GM10266 (cell line): ENCODE measurements around the gene IL4R.
A peak's percentile ranks its signal among the peaks of the same experiment; 100 is the strongest.
"Not testable (repeated sequence)": the region's sequence is repeated elsewhere in the genome, so short reads cannot be mapped to it uniquely, and the experiment has no call there.

Source experiments
- DNase-seq: peaks from one replicate; pipeline ENCODE4 v3.0.0; 2012; ENCODE audit errors: extremely low spot score
- TF ChIP-seq, protein P1 (sequence below): IDR thresholded peaks from 2 replicates; pipeline ENCODE4 v1.5.1; 2012; ENCODE audit warnings: mild to moderate bottlenecking, low read depth; ENCODE audit not compliant: control insufficient read depth, insufficient read depth; ENCODE audit errors: missing control alignments

Gene IL4R

DNA sequence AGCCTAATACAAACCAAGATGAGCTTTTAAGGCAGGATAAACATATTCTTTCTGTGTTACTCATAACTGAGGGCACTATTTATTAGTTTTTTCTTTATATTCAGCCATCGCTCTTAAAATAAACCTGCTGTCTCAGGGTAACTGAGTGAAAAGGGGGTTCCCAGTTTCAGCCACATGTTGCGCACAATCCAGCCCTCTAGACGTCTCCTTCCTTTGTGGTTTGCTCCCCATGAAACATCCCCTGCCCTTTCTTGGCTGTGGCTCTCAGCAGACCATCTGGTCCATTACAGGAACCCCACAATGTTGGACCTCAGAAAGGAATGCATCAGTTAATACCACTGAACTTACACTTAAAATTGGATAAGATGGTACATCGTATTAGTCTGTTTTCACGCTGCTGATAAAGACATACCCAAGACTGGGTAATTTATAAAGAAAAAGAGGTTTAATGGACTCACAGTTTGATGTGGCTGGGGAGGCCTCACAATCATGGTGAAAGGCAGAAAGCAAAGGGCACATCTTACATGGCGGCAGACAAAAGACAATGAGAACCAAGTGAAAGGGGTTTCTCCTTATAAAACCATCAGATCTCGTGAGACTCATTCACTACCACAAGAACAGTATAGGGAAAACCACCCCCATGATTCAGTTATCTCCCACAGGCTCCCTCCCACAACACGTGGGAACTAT, 75.6 kb downstream of the IL4R start:
- peak; percentile 46 for DNase-seq
- TF ChIP-seq, protein P1, sequence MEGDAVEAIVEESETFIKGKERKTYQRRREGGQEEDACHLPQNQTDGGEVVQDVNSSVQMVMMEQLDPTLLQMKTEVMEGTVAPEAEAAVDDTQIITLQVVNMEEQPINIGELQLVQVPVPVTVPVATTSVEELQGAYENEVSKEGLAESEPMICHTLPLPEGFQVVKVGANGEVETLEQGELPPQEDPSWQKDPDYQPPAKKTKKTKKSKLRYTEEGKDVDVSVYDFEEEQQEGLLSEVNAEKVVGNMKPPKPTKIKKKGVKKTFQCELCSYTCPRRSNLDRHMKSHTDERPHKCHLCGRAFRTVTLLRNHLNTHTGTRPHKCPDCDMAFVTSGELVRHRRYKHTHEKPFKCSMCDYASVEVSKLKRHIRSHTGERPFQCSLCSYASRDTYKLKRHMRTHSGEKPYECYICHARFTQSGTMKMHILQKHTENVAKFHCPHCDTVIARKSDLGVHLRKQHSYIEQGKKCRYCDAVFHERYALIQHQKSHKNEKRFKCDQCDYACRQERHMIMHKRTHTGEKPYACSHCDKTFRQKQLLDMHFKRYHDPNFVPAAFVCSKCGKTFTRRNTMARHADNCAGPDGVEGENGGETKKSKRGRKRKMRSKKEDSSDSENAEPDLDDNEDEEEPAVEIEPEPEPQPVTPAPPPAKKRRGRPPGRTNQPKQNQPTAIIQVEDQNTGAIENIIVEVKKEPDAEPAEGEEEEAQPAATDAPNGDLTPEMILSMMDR = no peak

DNA sequence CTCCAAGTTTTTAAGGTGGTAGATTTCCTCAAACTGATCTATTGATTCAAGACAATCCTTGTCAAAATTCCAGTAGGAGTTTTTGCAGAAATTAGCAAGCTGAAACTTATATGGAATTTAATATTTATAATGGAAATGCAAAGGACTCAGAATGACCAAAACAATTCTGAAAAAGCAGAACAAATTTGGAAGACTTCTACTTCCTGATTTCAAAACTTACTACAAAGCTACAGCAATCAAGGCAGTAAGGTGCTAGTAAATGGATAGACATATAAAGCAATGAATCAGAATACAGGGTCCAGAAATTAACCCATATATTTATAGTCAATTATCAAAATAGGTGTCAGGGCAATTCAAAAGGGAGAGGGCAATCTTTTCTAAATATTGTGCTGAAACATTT, 76.4 kb downstream of the IL4R start:
- TF ChIP-seq, protein P1 = no peak
- no peak for DNase-seq

DNA sequence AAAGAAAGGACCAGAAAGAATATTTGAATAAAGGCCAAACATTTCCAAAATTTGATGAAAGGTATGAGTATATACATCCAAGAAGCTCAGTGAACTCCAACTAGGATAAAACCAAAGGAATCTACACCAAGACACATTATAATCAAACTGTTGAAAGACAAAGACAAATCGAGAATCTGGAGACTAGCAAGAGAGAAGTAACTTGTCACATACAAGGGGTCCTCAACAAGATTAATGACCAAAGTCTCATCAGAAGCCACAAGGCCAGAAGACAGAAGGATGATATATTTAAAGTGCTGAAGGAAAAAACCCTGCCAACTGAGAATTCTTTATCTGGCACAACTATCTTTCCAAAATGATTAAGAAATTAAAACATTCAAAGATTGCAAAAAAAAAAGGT, 78.9 kb downstream of the IL4R start:
- TF ChIP-seq, protein P1 = no peak
- no peak for DNase-seq

DNA sequence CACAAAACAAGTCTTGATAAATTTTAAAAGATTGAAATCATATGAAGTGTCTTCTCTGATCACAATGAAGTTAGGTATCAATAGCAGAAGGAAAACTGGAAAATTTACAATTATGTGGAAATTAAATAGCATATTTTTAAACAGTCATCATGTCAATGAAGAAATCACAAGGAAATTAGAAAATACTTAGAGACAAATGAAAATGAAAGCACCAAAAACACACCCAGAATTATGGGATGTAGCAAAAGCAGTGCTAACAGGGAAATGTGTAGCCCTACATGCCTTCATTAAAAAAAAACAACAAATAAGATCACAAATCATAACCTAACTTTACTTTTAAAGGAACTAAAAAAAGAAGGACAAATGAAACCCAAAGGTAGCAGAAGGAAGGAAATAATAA, 80.7 kb downstream of the IL4R start:
- no peak for DNase-seq
- TF ChIP-seq, protein P1 = no peak

DNA sequence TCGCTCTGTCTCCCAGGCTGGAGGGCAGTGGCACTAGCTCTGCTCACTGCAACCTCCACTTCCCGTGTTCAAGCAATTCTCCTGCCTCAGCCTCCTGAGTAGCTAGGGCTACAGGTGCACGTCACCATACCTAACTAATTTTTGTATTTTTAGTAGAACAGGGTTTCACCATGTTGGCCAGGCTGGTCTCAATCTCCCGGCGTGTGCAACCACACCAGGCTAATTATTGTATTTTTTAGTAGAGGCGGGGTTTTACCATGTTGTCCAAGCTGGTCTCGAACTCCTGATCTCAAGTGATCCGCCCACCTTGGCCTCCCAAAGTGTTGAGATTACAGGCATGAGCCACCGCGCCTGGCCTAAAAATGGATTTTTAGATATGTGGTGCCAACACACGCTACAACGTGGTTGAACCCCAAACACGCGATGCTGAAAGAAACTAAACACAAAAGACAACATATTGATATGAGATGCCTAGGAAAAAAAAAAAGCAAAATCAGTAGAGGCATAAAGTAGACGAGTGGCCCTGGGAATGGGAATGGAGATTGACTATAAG, 84.6 kb downstream of the IL4R start:
- not testable (repeated sequence) for DNase-seq

DNA sequence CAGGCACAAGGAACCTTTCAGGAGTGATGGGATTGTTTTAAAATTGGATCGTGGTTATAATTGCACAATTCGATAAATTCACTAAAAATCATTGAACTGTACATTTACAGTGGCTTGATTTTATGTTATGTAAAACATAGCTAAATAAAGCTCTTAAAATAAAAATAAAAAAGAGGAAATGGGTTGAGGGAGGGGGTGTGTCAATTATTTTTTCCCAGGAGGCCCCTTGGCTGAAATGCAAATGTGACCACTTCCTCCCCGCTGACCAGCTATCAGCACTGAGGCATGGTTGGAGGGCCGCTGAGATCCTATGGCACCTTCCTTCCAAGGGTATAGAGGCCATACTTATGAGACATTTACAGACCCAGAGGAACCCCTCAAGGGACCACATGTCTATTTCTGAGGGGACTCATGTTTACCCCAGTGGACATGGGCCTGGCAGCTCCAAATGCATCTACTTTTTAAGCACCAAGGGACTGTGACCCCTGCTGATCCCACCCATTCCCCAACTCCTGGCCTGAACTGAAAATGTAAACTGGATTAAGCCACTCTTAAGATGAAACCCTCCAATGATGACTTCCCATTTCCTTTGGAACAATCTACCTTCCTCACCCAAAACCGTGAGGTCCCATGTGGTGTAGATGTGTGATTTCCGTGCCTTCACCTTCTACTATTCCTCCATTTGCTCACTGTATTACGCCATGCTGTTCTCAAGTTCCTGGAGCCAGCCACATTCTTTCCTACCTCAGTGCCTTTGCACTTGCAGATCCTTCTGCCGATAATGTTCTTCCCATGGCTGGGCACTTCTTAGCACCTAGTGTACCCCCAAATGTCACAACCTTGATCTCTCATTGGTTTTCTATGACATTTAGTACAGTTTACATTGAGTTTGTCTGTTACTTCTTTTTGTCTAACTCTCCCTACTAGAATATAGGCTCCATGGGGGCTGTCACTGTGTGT, 85.4 kb downstream of the IL4R start:
- TF ChIP-seq, protein P1 = no peak
- DNase-seq = peak; percentile 43

DNA sequence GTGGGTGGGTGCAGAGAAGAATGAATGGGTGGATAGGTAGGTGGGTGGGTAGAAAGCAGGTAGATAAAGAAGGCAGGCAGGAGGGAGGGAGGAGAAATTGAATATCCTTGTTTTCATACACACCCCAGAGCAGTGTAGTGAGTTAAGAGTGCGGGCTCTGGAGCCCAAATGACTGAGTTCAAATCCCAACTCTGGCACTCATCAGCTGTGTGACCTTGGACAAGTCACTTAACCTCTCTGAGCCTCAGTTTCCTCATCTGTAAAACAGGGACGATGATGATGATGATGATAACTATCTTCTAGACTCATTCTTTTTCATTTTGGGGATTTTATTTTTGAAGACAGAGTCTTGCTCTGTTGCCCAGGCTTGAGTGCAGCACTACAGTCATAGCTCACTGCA, 86.2 kb downstream of the IL4R start:
- TF ChIP-seq, protein P1 = no peak
- no peak for DNase-seq
